ENCODE results near the gene SPAG16. TPM values are rescaled to one million over a fixed set of nuclear protein-coding genes. Genes with fewer than 3 reads are reported as not detected.

SPAG16 gene
- total RNA-seq, 2 experiments from 2014 or later = 2.8 to 3.2 TPM

GRCh38 chr2:213279116-213279620 lies 5.1 kb upstream of the SPAG16 start:
- intact Hi-C loops (cut with DNase I, micrococcal nuclease) = no loop called here
- Histone ChIP-seq H3K27ac (ENCODE audit: low read depth in 1 of 2, low read length in 2 of 2) (no peak overlapping the region), H3K36me3 (ENCODE audit: insufficient read depth, low read length) (no peaks in the 10 kb centered on the region), H3K9me3 (ENCODE audit: control insufficient read depth in 1 of 2, insufficient read depth in 1 of 2, low read length in 2 of 2) (peaks cover 0 to 8% of the 10 kb centered on the region in 2 experiments), H3K27me3 (ENCODE audit: control insufficient read depth in 1 of 2, insufficient read depth in 2 of 2, low read length in 2 of 2) (peaks cover 0 to 4% of the 10 kb centered on the region in 2 experiments), H3K4me1 (ENCODE audit: insufficient read depth, low read length) (peaks cover 3% of the 10 kb centered on the region), H3K4me3 (ENCODE audit: low read length) (no peak overlapping the region)
- POLR2A ChIA-PET = no interaction called here
- no peak overlapping the region for H3K27ac Mint-ChIP-seq
- no peaks in the 10 kb centered on the region for H3K9me3 Mint-ChIP-seq
- no peak for DNase-seq
- no peak for TF ChIP-seq CTCF (IDR thresholded peaks at IDR 0.05)
- no peak for ATAC-seq (ENCODE audit: poor library complexity)
- H3K4me3 Mint-ChIP-seq = no peak overlapping the region
- peaks cover 13% of the 10 kb centered on the region for H3K27me3 Mint-ChIP-seq
- CTCF ChIA-PET = no interaction called here
- H3K36me3 Mint-ChIP-seq (ENCODE audit: low read depth) = peaks cover 5% of the 10 kb centered on the region
- peaks cover 13% of the 10 kb centered on the region for H3K4me1 Mint-ChIP-seq (ENCODE audit: low read depth)

GRCh38 chr2:213279971-213280370 lies 4.3 kb upstream of the SPAG16 start:
- no peak overlapping the region for H3K4me3 ChIP-seq (ENCODE audit: low read length)
- intact Hi-C loops (cut with DNase I, micrococcal nuclease) = no loop called here
- H3K27ac ChIP-seq (ENCODE audit: low read depth in 1 of 2, low read length in 2 of 2) = no peak overlapping the region
- no peak for TF ChIP-seq CTCF (IDR thresholded peaks at IDR 0.05)
- peaks cover 0 to 8% of the 10 kb centered on the region in 2 experiments for H3K9me3 ChIP-seq (ENCODE audit: control insufficient read depth in 1 of 2, insufficient read depth in 1 of 2, low read length in 2 of 2)
- Mint-ChIP-seq H3K4me1 (ENCODE audit: low read depth) (peaks cover 21% of the 10 kb centered on the region), H3K27me3 (peaks cover 13% of the 10 kb centered on the region), H3K4me3 (no peak overlapping the region), H3K9me3 (no peaks in the 10 kb centered on the region), H3K27ac (no peak overlapping the region), H3K36me3 (ENCODE audit: low read depth) (peaks cover 10% of the 10 kb centered on the region)
- ATAC-seq (ENCODE audit: poor library complexity) = no peak
- ChIA-PET CTCF (no interaction called here), POLR2A (no interaction called here)
- DNase-seq = no peak
- no peaks in the 10 kb centered on the region for H3K36me3 ChIP-seq (ENCODE audit: insufficient read depth, low read length)
- peaks cover 9% of the 10 kb centered on the region for H3K4me1 ChIP-seq (ENCODE audit: insufficient read depth, low read length)
- peaks cover 0 to 4% of the 10 kb centered on the region in 2 experiments for H3K27me3 ChIP-seq (ENCODE audit: control insufficient read depth in 1 of 2, insufficient read depth in 2 of 2, low read length in 2 of 2)

- no peak for TF ChIP-seq CTCF (IDR thresholded peaks at IDR 0.05)
- Mint-ChIP-seq H3K4me1 (ENCODE audit: low read depth) (peaks cover 33% of the 10 kb centered on the region), H3K36me3 (ENCODE audit: low read depth) (peaks cover 10% of the 10 kb centered on the region), H3K27ac (no peak overlapping the region), H3K4me3 (no peak overlapping the region), H3K9me3 (no peaks in the 10 kb centered on the region), H3K27me3 (peaks cover 13% of the 10 kb centered on the region)
- Histone ChIP-seq H3K36me3 (ENCODE audit: insufficient read depth, low read length) (no peaks in the 10 kb centered on the region), H3K27ac (ENCODE audit: low read depth in 1 of 2, low read length in 2 of 2) (no peak overlapping the region), H3K4me3 (ENCODE audit: low read length) (no peak overlapping the region), H3K4me1 (ENCODE audit: insufficient read depth, low read length) (peaks cover 9% of the 10 kb centered on the region), H3K27me3 (ENCODE audit: control insufficient read depth in 1 of 2, insufficient read depth in 2 of 2, low read length in 2 of 2) (peaks cover 0 to 4% of the 10 kb centered on the region in 2 experiments), H3K9me3 (ENCODE audit: control insufficient read depth in 1 of 2, insufficient read depth in 1 of 2, low read length in 2 of 2) (peaks cover 0 to 8% of the 10 kb centered on the region in 2 experiments)
- ChIA-PET POLR2A (no interaction called here), CTCF (interaction anchor here (0.6 kb wide), 1 partner anchor 588 kb away, joined by 3 read pairs; no protein-coding TSS in a partner anchor)
- no peak for ATAC-seq (ENCODE audit: poor library complexity)
- no peak for DNase-seq
- intact Hi-C loops (cut with DNase I, micrococcal nuclease) = no loop called here
Measured at GRCh38 chr2:213281156-213281555, 3.1 kb upstream of the SPAG16 start.
